ENCODE results near the gene NDUFA7. TPM values are rescaled to one million over a fixed set of nuclear protein-coding genes. Genes with fewer than 3 reads are reported as not detected.
A peak's percentile ranks its signal among the peaks of the same experiment; 100 is the strongest.

Gene NDUFA7
- total and polyA plus RNA-seq, 2 of the 13 experiments (the other 11 are each of a cell fraction or from before 2014, with no cell fraction given): 64.5 to 71.5 TPM

GRCh38 chr19:8357007-8357521, 35.9 kb upstream of the NDUFA7 start (continued):
- TF ChIP-seq ZNF318 (CRISPR knock-in tag; IDR thresholded peaks at IDR 0.05) (no peak), GPBP1L1 (CRISPR knock-in tag; IDR thresholded peaks at IDR 0.05) (no peak), ZNF777 (CRISPR knock-in tag; IDR thresholded peaks at IDR 0.05) (no peak), MIXL1 (CRISPR knock-in tag; IDR thresholded peaks at IDR 0.05) (peak; percentile 95), ZBTB43 (CRISPR knock-in tag; conservative IDR thresholded peaks at IDR 0.05) (peak; percentile 92), ZNF883 (CRISPR knock-in tag; IDR thresholded peaks at IDR 0.05; ENCODE audit: not compliant biosample characterization) (no peak), BCLAF1 (IDR thresholded peaks at IDR 0.05) (no peak), ZNF574 (CRISPR knock-in tag; IDR thresholded peaks at IDR 0.05) (peak; percentile 60; the same call in 1 of the 2 replicates), TBX3 (IDR thresholded peaks at IDR 0.05; ENCODE audit: borderline replicate concordance) (peak; percentile 88; the same call in 1 of the 2 replicates), NCOA2 (CRISPR knock-in tag; IDR thresholded peaks at IDR 0.05) (peak; percentile 93), RBFOX2 (IDR thresholded peaks at IDR 0.05; ENCODE audit: low read depth, low read length) (no peak)

Measured in HepG2 (cell line).